HUDEP-2 (cell line): ENCODE data around the gene ZSWIM3.
A peak's percentile ranks its signal among the peaks of the same experiment; 100 is the strongest.
"Not testable (repeated sequence)": the region's sequence is repeated elsewhere in the genome, so short reads cannot be mapped to it uniquely, and the experiment has no call there.

Experiments
- DNase-seq, 76 experiments: peaks; one replicate each; lab custom pipeline; 2025; ENCODE audit not compliant: unreplicated experiment in 76 of 76; lab: John Stamatoyannopoulos, UW

Gene ZSWIM3

DNA sequence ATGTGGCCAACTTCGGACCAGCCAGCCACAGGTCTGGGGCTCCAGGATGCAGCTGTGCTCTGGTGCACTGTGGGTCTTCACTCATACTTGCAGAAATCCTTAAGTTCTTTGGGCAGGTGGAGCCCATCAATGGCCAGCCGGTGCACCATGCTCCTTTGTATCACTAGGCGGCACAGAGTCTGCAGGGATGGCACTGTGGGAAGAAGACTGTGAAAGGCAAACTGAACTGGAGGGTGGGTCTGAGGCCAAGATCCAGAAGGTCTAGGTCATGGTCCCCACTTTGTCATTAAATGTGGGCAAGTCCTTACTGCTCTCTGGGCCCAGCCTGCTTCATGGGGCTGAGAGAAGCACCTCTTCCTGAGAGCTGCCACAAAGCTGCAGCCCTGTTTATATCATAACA lies 31.3 kb downstream of the ZSWIM3 start:
- no peak for DNase-seq

DNA sequence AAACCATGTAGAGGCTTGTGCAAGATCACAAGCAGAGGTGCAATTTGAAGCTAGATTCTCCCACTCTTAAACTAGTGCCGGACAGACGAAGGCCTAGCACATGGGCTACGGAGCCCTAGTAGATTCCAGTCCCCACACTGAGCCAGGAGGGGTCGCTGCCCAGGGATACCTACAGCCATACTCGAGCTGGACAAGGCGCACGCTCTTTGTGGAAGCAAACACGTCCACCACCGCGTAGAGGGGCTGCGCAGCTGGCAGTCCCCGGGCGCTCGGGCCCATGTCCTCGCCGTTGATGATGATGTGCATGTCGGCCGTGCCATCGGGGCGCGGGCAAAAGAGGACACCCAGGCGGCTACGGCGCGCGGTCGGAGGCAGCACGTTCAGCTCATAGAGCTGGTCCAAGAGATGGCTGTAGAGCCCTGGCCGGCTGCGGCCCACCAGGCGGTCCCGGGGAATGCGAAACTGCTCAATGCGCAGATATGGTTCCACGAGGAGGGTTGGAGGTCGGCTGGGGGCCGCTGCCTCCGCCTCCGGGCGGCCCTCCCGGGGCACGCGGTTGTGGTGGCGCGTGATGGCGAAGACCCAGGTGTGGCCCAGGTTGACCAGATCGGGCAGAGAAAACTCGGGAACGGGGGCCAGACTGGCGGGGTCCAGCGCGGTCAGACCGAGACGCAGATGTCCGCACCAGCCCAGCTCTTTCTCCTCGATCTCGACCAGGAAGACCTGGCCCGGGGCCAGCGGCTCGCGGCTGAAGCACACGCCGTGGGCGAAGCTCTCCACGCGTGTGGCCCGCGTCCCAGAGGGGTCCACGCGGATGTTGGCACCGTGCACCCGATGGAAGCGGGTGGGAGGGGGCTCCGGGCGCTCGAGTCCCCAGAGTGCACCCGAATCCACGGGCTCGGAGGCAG lies 32.9 kb downstream of the ZSWIM3 start:
- peak in 74 of 76 experiments; percentile 12 to 87 (median 68) for DNase-seq

DNA sequence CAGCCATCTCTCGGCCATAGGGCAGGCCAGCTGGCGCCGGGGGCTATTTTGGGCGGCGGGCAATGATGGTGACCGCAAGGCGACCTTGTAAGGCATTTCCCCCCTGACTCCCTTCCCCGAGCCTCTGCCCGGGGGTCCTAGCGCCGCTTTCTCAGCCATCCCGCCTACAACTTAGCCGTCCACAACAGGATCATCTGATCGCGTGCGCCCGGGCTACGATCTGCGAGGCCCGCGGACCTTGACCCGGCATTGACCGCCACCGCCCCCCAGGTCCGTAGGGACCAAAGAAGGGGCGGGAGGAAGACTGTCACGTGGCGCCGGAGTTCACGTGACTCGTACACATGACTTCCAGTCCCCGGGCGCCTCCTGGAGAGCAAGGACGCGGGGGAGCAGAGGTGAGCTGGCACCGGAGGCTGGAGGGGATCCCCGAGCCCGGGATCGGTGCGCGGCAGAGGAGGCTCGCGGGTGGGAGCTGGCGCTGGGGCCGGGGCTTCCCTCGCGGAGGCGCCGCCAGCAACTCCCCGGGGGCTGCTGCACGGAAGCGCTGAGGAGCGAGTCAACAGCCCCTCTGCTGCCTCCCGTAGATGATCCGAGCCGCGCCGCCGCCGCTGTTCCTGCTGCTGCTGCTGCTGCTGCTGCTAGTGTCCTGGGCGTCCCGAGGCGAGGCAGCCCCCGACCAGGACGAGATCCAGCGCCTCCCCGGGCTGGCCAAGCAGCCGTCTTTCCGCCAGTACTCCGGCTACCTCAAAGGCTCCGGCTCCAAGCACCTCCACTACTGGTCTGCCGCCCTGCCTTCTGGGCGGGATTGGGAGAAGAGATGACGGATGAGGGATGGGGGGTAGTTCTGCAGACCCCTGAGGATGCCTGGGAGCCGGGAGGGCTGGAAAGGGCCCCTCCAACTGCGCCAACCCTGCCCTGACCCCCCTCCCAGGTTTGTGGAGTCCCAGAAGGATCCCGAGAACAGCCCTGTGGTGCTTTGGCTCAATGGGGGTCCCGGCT lies 33.9 kb downstream of the ZSWIM3 start, which contains the start of the genes CTSA and NEURL2:
TSS of gene CTSA (plus strand) at position 351 of the 999 bp plus-strand sequence. CDS start at position 585, 234 bp downstream.
TSS of gene NEURL2 (minus strand) at position 224 of the 999 bp plus-strand sequence. CDS start at position 7, 217 bp downstream.
- DNase-seq, result peak in 74 of 76 experiments; percentile 35 to 94 (median 77)

DNA sequence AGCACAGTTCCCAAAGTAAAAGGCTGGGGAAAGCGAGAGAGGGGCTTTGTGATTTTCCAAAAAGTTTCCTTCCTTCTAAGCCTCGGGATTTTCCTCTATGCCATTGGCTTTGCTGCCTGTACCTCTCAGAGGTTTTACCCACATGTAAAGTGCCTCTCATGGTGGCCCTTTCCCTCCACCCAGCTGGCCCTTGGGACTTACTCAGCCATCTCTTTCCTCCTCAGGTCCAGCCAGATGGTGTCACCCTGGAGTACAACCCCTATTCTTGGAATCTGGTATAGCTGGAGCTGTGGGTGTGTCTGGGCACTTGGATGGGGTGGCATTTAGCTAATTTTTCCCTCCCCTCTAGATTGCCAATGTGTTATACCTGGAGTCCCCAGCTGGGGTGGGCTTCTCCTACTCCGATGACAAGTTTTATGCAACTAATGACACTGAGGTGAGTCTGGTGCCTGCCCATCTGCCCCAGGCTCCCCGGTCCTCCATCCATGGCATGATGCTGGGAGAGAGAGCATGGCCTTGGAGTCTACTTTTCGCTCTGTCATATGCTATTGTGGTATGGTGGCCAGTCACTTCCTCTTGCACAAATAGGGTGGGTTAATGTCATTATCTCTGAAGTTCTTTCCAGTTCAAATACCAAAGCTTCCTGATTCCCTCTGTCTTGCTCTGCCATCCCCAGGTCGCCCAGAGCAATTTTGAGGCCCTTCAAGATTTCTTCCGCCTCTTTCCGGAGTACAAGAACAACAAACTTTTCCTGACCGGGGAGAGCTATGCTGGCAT lies 34.8 kb downstream of the ZSWIM3 start:
- DNase-seq, result peak in 12 of 76 experiments; percentile 4 to 28 (median 14)

DNA sequence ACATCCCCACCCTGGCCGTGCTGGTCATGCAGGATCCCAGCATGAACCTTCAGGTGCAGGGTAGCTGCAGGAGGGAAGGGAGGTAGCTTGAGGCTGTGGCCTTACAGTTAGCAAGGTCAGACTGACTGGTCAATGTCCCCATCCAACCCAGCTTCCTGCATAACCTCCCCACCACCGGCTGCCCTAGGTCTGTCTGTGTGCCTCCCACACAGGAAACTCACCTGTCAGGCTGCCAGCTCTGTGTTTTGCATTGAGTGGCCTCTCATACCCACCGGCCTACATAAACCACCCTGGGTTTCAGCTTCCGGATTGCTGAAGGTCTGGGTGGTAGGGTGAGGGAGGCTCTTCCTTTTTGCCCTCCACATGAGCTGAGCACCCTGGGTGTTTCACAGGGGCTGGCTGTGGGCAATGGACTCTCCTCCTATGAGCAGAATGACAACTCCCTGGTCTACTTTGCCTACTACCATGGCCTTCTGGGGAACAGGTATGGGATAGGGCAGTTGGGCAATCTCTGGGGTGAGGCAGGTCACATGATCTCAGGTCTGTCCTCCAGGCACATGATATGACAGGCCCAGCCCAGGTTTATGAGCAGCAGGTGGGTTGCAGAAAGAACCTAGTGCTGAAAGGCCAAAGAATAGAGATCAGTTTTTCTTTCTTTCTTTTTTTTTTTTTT lies 35.5 kb downstream of the ZSWIM3 start:
- no peak for DNase-seq

DNA sequence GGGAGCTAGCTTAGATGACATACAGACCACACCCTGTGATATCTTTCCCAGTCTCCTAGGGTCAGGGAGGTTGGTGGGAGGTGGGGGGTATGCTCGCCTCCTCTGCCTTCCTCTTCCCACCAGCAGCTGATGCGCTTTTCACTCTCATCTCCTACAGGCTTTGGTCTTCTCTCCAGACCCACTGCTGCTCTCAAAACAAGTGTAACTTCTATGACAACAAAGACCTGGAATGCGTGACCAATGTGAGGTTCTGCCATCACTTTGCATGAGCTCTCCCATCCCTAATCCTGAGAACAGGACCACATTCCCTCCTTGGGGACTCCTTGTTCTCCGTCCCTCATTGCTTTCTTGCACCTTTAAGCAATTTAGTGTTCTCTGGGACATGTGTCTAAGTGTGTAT lies 36.4 kb downstream of the ZSWIM3 start:
- no peak for DNase-seq

DNA sequence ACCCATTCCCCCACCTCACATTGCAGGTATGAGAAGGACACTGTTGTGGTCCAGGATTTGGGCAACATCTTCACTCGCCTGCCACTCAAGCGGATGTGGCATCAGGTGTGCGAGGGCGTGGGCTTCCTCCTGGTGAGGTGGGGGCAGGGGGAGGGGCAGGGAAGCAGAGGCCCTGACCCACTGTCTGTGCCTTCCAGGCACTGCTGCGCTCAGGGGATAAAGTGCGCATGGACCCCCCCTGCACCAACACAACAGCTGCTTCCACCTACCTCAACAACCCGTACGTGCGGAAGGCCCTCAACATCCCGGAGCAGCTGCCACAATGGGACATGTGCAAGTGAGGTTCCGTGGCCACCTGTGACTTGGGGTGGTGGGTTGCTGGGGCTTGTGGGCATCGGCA lies 37.4 kb downstream of the ZSWIM3 start:
- DNase-seq, result no peak

DNA sequence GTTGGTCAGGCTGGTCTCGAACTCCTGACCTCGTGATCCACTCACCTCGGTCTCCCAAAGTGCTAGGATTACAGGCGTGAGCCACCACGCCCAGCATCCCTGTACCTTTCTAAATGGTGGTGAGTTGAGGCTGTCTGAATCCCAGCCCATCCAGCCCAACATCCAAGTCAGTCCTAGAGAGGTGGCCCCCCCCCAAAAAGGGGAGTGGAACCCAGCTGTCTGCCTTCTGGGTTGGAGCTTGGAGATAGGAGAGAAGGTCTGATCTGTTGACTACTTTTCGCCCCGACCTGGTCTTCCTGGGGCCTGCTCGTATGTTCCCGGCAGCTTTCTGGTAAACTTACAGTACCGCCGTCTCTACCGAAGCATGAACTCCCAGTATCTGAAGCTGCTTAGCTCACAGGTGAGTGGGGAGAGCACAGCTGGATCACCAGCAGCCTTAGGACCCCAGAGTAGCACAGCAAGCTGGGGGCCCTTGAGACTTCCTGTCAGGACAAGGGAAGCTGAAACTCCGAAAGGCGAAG lies 39.3 kb downstream of the ZSWIM3 start:
- DNase-seq, result no peak

DNA sequence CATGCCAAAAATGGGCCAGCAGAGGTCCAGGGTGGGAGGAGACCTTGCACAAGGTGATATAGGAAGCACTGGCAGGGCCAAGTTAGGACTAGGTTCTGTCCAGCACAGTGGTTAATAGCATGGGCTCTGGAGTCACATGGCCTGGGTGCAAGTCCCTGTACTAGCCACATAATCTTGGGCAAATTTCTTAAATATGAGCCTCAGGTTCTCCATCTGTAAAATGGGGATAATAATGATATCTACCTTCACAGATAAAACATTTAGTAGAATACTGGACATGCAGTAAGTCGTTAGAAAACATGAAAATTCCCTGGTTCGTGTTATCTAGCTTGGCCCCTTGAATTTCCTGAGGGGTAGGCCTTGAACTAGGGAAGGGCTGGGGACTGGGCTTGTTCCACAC lies 39.9 kb downstream of the ZSWIM3 start:
- no peak for DNase-seq

DNA sequence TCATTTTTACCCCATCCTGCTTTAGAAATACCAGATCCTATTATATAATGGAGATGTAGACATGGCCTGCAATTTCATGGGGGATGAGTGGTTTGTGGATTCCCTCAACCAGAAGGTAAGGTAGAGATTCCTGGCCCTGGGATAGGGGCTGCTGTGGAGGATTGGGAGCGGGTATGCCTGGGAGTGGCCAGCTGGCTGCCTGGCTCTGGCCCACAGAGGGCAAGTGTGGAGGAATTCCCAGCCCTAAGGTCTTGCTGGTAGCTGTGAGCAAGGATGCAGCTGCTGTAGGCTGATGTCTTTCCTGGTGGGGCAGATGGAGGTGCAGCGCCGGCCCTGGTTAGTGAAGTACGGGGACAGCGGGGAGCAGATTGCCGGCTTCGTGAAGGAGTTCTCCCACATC lies 40.3 kb downstream of the ZSWIM3 start:
- DNase-seq, result no peak

DNA sequence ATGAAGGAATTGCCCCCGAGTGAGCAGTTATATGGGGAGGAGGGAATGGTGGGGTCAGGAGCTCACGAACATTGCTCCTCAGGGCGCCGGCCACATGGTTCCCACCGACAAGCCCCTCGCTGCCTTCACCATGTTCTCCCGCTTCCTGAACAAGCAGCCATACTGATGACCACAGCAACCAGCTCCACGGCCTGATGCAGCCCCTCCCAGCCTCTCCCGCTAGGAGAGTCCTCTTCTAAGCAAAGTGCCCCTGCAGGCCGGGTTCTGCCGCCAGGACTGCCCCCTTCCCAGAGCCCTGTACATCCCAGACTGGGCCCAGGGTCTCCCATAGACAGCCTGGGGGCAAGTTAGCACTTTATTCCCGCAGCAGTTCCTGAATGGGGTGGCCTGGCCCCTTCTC lies 40.9 kb downstream of the ZSWIM3 start:
- no peak for DNase-seq

DNA sequence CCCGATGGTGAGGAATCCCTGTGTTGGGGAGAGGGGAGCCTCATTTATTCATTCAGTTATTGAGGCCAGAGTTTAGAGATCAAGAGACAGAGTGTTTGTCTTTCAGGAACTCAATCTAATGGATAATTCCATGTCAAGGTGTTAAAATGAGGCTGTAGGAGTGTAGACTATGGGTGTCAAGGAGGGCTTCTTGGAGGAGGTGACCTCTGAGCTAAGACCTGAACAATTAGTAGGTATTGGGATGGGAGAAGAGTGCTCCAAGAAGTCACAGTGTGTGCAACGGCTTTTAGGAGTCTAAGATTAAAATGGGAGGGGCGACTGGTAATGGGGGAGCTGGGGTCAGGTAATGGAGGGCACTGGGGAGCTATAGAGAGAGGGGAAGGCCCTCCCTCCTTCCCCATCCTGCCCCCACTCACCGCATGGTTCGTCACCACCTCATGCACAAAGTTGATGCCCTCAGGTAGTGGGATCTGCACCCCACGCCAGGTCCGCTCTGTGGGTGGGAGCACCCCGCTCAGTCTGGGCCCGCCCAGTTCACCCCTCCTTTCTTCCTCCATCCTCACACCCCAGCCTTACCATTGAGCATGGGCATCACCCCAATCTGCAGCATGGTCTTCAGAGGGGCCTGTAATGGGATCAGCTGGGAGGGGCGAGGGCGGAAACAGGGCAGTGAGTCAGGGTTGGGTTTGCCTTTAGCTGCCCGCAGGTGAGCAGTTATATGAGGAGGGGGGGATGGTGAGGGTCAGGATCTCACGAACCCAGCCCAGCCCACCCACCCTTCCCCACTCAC lies 41.8 kb downstream of the ZSWIM3 start:
- no peak for DNase-seq

DNA sequence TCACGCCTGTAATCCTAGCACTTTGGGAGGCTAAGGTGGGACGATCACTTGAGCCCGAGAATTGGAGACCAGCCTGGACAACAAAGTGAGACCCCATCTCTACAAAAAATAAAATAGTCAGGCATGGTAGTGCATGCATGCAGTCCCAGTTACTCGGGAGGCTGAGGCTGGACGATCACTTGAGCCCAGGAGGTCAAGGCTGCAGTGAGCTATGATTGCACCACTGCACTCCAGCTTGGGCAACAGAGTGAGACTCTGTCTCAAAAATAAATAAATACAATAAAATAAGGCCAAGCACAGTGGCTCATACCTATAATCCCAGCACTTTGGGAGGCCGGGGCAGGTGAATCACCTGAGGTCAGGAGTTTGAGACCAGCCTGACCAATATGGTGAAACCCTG lies 43.9 kb downstream of the ZSWIM3 start:
- DNase-seq, result not testable (repeated sequence)

DNA sequence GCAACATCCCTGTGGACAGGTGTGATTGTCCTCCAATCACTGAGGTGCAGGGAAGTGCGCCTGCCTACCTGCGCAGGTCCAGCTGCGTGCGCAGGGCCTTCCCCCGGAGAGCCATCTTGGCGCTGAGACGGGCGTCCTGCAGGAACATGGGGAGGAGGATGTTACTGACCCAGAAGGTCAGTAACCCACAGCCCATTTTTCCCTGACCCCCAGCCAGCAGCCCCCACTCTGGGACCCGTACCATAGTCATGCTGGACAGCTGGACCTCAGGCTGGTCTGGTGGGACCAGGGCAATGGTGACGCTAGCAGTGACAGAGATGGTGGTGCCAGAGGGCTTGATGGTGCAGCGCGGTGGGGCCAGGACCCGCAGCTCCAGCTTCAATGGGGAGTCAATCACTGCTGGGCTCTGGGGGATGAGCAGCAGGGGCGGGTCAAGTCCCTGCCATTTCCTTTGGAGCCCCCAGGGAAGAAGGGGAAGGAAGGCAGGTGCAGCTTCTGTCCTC lies 44.8 kb downstream of the ZSWIM3 start:
- no peak for DNase-seq

DNA sequence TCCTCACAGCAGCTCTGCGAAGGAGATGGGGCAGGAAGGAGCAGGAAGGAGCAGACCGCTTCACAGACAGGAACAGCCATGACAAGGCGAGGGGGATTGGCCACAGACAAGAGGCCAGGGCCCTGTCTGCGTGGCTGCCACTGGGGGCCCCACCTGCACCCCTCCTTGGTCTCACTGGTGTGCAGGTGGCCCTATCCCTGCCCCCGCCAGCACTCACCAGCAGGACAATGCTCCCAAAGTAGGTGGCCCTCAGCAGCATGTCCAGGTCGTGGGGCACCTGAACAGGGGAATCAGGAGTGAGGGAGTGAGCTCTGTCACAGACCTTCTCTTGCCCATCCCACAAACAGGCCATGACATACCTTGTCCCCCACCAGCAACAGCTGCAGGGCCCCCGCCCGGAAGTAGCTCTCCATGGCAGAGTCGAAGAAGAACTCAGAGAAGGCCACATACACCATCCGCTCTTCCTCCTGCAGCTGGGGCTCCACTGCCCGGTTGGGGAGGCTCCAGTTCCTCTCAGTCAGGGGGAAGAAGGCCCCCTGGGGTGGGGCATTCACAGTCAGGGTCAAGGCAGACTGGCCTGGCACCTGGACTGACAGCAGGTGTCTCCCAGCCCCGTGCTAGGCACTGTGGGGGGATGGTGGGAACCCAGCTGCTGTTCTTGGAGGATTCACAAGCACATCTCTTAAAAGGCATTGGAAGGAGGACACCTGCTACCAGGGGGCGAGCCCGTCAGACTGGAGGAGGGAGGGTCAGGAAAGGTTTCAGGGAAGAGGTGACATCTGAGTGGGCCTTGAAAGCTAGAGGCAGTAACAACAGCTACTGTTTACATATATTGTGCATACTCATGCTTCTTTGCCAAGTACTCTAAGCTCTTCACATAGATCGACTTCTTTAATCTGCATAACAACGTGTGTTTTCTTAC lies 47.4 kb downstream of the ZSWIM3 start:
- no peak for DNase-seq

DNA sequence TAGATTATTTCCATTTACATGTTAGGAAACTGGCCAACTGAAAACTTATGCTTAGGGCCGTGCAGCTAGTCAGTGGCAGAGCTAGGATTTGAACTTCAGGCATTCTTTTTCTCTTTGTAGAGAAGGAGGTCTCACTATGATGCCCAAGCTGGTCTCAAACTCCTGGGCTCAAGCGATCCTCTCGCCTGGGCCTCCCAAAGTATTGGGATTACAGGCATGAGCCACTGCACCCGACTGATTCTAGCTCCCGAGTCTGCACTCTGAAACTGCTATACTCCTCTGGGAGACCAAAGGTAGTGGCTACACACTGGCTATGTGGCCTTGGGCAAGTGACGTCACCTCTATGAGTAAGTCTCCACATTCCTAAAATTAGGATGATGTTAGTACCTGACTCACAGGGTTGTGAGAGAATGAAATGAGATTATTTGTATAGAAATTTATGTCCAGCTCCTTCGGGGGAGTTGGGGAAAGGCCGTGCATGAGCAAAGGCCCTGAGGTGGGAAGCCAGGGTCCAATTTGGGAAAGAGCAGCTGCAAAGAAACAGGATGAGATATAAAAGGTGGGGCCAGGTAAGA lies 48.2 kb downstream of the ZSWIM3 start:
- DNase-seq, result no peak
